Sigmoid colon (tissue), 7 donors: ENCODE data around the gene TBL1Y. TPM values are rescaled to one million over a fixed set of nuclear protein-coding genes. Genes with fewer than 3 reads are reported as not detected.

ENCODE experiments used
- DNase-seq: peaks from one replicate; pipeline ENCODE4 v3.0.0-alpha.2; 2019
- H3K27ac ChIP-seq, 4 donors: fragments of 200-600 bp; sonication (generic); one replicate each; pipeline ENCODE4 v1.5.1; 2016 to 2019; ENCODE audit warnings: mild to moderate bottlenecking in 1 of 4
- H3K27me3 ChIP-seq, 3 donors: fragments of 200-600 bp; sonication (generic); one replicate each; pipeline ENCODE4 v1.5.1; 2019; ENCODE audit warnings: mild to moderate bottlenecking in 1 of 3
- H3K36me3 ChIP-seq, 4 donors: fragments of 200-600 bp; sonication (generic); one replicate each; pipeline ENCODE4 v1.5.1; 2016 to 2019
- H3K4me1 ChIP-seq, 4 donors: fragments of 200-600 bp; sonication (generic); one replicate each; pipeline ENCODE4 v1.5.1; 2017 to 2019
- H3K4me3 ChIP-seq, 4 donors: fragments of 200-600 bp; sonication (generic); one replicate each; pipeline ENCODE4 v1.5.1; 2017 to 2019; ENCODE audit warnings: mild to moderate bottlenecking in 2 of 4, moderate library complexity in 1 of 4
- H3K9me3 ChIP-seq, 4 donors: fragments of 200-600 bp in 3 of 4; sonication (generic) in 3 of 4; one replicate each; pipeline versions ENCODE4 v1.5.1 to v1.6.1; 2013 to 2019
- CTCF ChIP-seq, 4 experiments: fragments of 450-650 bp in 3 of 4; fragments of 200-600 bp in 1 of 4; IDR thresholded peaks; one replicate each; pipeline ENCODE4 v1.5.1; 2016 to 2019; ENCODE audit warnings: antibody characterized with exemption in 4 of 4, mild to moderate bottlenecking in 3 of 4, moderate library complexity in 2 of 4
- EP300 ChIP-seq, 4 donors: sonication (generic); formaldehyde crosslinking; IDR thresholded peaks; one replicate each; pipeline ENCODE4 v1.6.1; 2017; ENCODE audit warnings: antibody characterized with exemption in 4 of 4
- POLR2A ChIP-seq, 2 donors: fragments of 450-650 bp; IDR thresholded peaks; one replicate each; pipeline ENCODE4 v1.6.1; 2016; ENCODE audit warnings: antibody characterized with exemption in 2 of 2, mild to moderate bottlenecking in 2 of 2, moderate library complexity in 2 of 2
- POLR2AphosphoS5 ChIP-seq, 4 donors: sonication (generic); formaldehyde crosslinking; IDR thresholded peaks; one replicate each; pipeline ENCODE4 v1.6.1; 2017; ENCODE audit warnings: antibody characterized with exemption in 4 of 4
- WGBS, 2 donors: extraction: QIAGEN DNeasy Blood & Tissue Kit; methylation state at CpG; one replicate each; pipeline ENCODE4 v1.1.7; 2013; 5-methylcytosine and 5-hydroxymethylcytosine counted together
- intact Hi-C: fragments of 100-400 bp; cut with DNase I; formaldehyde crosslinking; loops from one replicate; pipeline ENCODE4 v1.15.1; 2023
- polyA plus RNA-seq, 3 donors: library from polyadenylated mRNA; stranded (reverse); fragments of 200-250 nt; gene quantifications; one replicate each; pipeline ENCODE4 v1.2.3, GENCODE V29; 2013
- total RNA-seq, 4 donors: library from RNA; depleted of rRNA; stranded (reverse); fragments of >200 nt; gene quantifications; one replicate each; pipeline ENCODE4 v1.1.0, GENCODE V29; 2016
- donor health status: healthy with polysubstance abuse.
- donor health status: Bipolar disorder and iron deficiency.
- donor health status: healthy.

TBL1Y gene
- total and polyA plus RNA-seq, 7 donors = 0.17 to 0.27 TPM; not detected in 5

GRCh38 chrY:6928265-6928664, 17.8 kb downstream of the TBL1Y start:
- no peaks in the 10 kb centered on the region for H3K36me3 ChIP-seq
- no peaks in the 10 kb centered on the region for H3K9me3 ChIP-seq
- 81 to 84% methylated on average over 4 of the region's 4 CpGs for WGBS, 2 donors
- intact Hi-C loops = no loop called here
- H3K4me1 ChIP-seq = no peaks in the 10 kb centered on the region
- no peak overlapping the region for H3K27ac ChIP-seq
- H3K4me3 ChIP-seq = no peak overlapping the region
- H3K27me3 ChIP-seq = no peaks in the 10 kb centered on the region
- DNase-seq = no peak
- TF ChIP-seq CTCF (IDR thresholded peaks at IDR 0.05) = no peak
- no peak for TF ChIP-seq EP300 (IDR thresholded peaks at IDR 0.05)
- no peak for TF ChIP-seq POLR2A (IDR thresholded peaks at IDR 0.05)
- TF ChIP-seq POLR2AphosphoS5 (IDR thresholded peaks at IDR 0.05) = no peak

GRCh38 chrY:6929237-6929636, 18.7 kb downstream of the TBL1Y start:
- no peak overlapping the region for H3K4me3 ChIP-seq
- H3K27me3 ChIP-seq = no peaks in the 10 kb centered on the region
- DNase-seq = no peak
- no peaks in the 10 kb centered on the region for H3K36me3 ChIP-seq
- no peak for TF ChIP-seq EP300 (IDR thresholded peaks at IDR 0.05)
- TF ChIP-seq CTCF (IDR thresholded peaks at IDR 0.05) = no peak
- TF ChIP-seq POLR2AphosphoS5 (IDR thresholded peaks at IDR 0.05) = no peak
- no peak for TF ChIP-seq POLR2A (IDR thresholded peaks at IDR 0.05)
- no peak overlapping the region for H3K27ac ChIP-seq
- H3K4me1 ChIP-seq = no peaks in the 10 kb centered on the region
- H3K9me3 ChIP-seq = no peaks in the 10 kb centered on the region
- intact Hi-C loops = no loop called here
- 46 to 85% methylated on average over 1 of the region's 1 CpG for WGBS, 2 donors

- H3K4me1 ChIP-seq = no peaks in the 10 kb centered on the region
- WGBS, 2 donors = 73 to 84% methylated on average over 4 of the region's 4 CpGs
- no peaks in the 10 kb centered on the region for H3K36me3 ChIP-seq
- TF ChIP-seq POLR2AphosphoS5 (IDR thresholded peaks at IDR 0.05) (no peak), EP300 (IDR thresholded peaks at IDR 0.05) (no peak), POLR2A (IDR thresholded peaks at IDR 0.05) (no peak), CTCF (IDR thresholded peaks at IDR 0.05) (no peak)
- no peak for DNase-seq
- no peak overlapping the region for H3K27ac ChIP-seq
- H3K9me3 ChIP-seq = no peaks in the 10 kb centered on the region
- no peak overlapping the region for H3K4me3 ChIP-seq
- intact Hi-C loops = no loop called here
- no peaks in the 10 kb centered on the region for H3K27me3 ChIP-seq
These were observed 21.4 kb downstream of the TBL1Y start for GRCh38 chrY:6931779-6932396.

- H3K27ac ChIP-seq = no peak overlapping the region
- no peak for TF ChIP-seq POLR2A (IDR thresholded peaks at IDR 0.05)
- no peak for TF ChIP-seq POLR2AphosphoS5 (IDR thresholded peaks at IDR 0.05)
- no peak for TF ChIP-seq EP300 (IDR thresholded peaks at IDR 0.05)
- TF ChIP-seq CTCF (IDR thresholded peaks at IDR 0.05) = no peak
- H3K27me3 ChIP-seq = no peaks in the 10 kb centered on the region
- H3K4me1 ChIP-seq = no peaks in the 10 kb centered on the region
- H3K36me3 ChIP-seq = no peaks in the 10 kb centered on the region
- 85 to 89% methylated on average over 2 of the region's 2 CpGs for WGBS, 2 donors
- DNase-seq = no peak
- H3K9me3 ChIP-seq = no peaks in the 10 kb centered on the region
- H3K4me3 ChIP-seq = no peak overlapping the region
- intact Hi-C loops = no loop called here
These were observed 25.0 kb downstream of the TBL1Y start for GRCh38 chrY:6935497-6935896.

GRCh38 chrY:6947695-6948094, 37.2 kb downstream of the TBL1Y start:
- H3K4me1 ChIP-seq = no peaks in the 10 kb centered on the region
- no peak for DNase-seq
- no peak overlapping the region for H3K27ac ChIP-seq
- H3K36me3 ChIP-seq = no peaks in the 10 kb centered on the region
- H3K4me3 ChIP-seq = no peak overlapping the region
- no peaks in the 10 kb centered on the region for H3K27me3 ChIP-seq
- no peaks in the 10 kb centered on the region for H3K9me3 ChIP-seq
- intact Hi-C loops = no loop called here
- TF ChIP-seq EP300 (IDR thresholded peaks at IDR 0.05) (no peak), CTCF (IDR thresholded peaks at IDR 0.05) (no peak), POLR2AphosphoS5 (IDR thresholded peaks at IDR 0.05) (no peak), POLR2A (IDR thresholded peaks at IDR 0.05) (no peak)
